Stimulated activated CD4-positive, alpha-beta T cell treated with anti-CD3 and anti-CD28 coated beads, Interleukin-12 subunit alpha, Interleukin-12 subunit beta, amount 100 ng/mL, for 4 hours (primary cell): ENCODE data around the gene RAB11FIP5.
A peak's percentile ranks its signal among the peaks of the same experiment; 100 is the strongest.
"Not testable (repeated sequence)": the region's sequence is repeated elsewhere in the genome, so short reads cannot be mapped to it uniquely, and the experiment has no call there.

Source experiments
- DNase-seq: peaks from one replicate; pipeline ENCODE4 v3.0.0-alpha.2; 2020

The RAB11FIP5 gene

GRCh38 chr2:73109431-73110167, 3.1 kb downstream of the RAB11FIP5 start:
- DNase-seq, result no peak

- no peak for DNase-seq
Observed at GRCh38 chr2:73107211-73107926, 5.4 kb downstream of the RAB11FIP5 start.

GRCh38 chr2:73106791-73107190, 6.0 kb downstream of the RAB11FIP5 start:
- no peak for DNase-seq

GRCh38 chr2:73105511-73105971, 7.2 kb downstream of the RAB11FIP5 start:
- DNase-seq, result no peak

- no peak for DNase-seq
Observed at GRCh38 chr2:73104933-73105332, 7.8 kb downstream of the RAB11FIP5 start.

GRCh38 chr2:73103018-73103542, 9.7 kb downstream of the RAB11FIP5 start:
- no peak for DNase-seq

GRCh38 chr2:73101626-73102256, 11.0 kb downstream of the RAB11FIP5 start:
- DNase-seq, result no peak

- DNase-seq, result no peak
Observed at GRCh38 chr2:73100956-73101355, 11.8 kb downstream of the RAB11FIP5 start.

- DNase-seq, result no peak
Observed at GRCh38 chr2:73099486-73099885, 13.3 kb downstream of the RAB11FIP5 start.

GRCh38 chr2:73095910-73096309, 16.8 kb downstream of the RAB11FIP5 start:
- DNase-seq, result no peak

- DNase-seq, result not testable (repeated sequence)
Observed at GRCh38 chr2:73093601-73094218, 19.0 kb downstream of the RAB11FIP5 start.

- DNase-seq, result no peak
Observed at GRCh38 chr2:73092146-73092783, 20.5 kb downstream of the RAB11FIP5 start.

- DNase-seq, result no peak
Observed at GRCh38 chr2:73091696-73092095, 21.1 kb downstream of the RAB11FIP5 start.

- DNase-seq, result no peak
Observed at GRCh38 chr2:73091164-73091563, 21.6 kb downstream of the RAB11FIP5 start.

GRCh38 chr2:73089270-73090030, 23.3 kb downstream of the RAB11FIP5 start:
- no peak for DNase-seq

GRCh38 chr2:73088703-73089102, 24.0 kb downstream of the RAB11FIP5 start:
- no peak for DNase-seq

- DNase-seq, result no peak
Observed at GRCh38 chr2:73088211-73088610, 24.5 kb downstream of the RAB11FIP5 start.

GRCh38 chr2:73087311-73087710, 25.4 kb downstream of the RAB11FIP5 start:
- DNase-seq, result no peak

GRCh38 chr2:73085691-73086090, 27.1 kb downstream of the RAB11FIP5 start:
- DNase-seq, result peak; percentile 82

GRCh38 chr2:73084971-73085370, 27.8 kb downstream of the RAB11FIP5 start:
- no peak for DNase-seq

GRCh38 chr2:73083886-73084800, 28.6 kb downstream of the RAB11FIP5 start:
- DNase-seq, result no peak
